GM13976 (cell line): ENCODE data around the gene TNK2.

Source experiments
- DNase-seq: peaks from one replicate; pipeline ENCODE4 v3.0.0; 2012; ENCODE audit warnings: low spot score
- in situ Hi-C: fragments of 300-500 bp; cut with MboI; formaldehyde crosslinking; loops from one replicate; pipeline ENCODE4 v1.12.0; 2022; ENCODE audit warnings: low sequenced_read_pairs, mixed read lengths, inconsistent platforms; ENCODE audit not compliant: unreplicated experiment
- TF ChIP-seq, protein P1 (sequence below): IDR thresholded peaks from 2 replicates; pipeline ENCODE4 v1.5.1; 2012; ENCODE audit warnings: borderline replicate concordance, mild to moderate bottlenecking; ENCODE audit not compliant: insufficient read depth; ENCODE audit errors: extremely low read depth, missing control alignments, control extremely low read depth

The TNK2 gene

DNA sequence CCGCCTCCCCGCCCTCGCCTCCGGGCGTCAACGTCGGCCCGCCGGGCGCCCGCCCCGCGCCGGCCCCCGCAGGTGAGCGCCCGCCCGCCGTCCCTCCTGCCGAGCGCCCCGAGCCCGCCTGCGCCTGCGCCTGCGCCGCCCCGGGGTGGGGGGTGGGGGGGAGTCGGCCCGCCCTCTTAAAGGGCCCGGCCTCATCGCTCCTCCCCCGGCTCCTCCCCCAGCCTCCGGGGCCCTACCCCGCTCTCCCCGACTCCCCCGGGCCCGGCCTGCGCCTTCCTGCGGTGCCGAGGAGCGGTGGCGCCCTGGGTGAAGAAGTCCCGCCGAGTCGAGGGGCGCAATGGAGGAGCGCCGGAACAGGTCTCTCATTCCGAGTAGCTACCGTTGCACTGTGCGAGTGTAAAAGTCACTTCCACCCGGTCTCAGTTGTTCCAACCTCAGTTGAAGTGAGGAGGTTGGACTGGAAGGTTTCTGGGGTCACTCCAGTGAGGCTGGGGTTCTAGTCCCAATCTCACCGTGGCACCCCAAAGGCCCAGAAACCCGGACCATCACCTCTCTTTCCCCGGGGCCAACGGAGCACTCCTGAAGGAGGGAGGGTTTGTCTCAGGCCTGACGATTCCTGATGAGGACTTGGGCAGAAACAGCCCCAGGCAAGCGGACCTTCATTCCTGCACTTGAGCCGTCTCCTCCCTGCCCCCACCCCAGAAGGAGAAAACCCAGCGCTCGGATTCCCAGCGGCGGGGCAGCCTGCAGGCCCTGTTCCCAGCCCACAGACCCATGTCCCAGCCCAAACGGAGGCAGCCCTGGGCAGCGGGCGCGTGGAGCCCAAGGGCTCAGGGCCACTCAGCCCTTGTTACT lies 1.5 kb upstream of the TNK2 start:
- DNase-seq: peak; percentile 99
- in situ Hi-C loops: no loop called here
- TF ChIP-seq, protein P1, sequence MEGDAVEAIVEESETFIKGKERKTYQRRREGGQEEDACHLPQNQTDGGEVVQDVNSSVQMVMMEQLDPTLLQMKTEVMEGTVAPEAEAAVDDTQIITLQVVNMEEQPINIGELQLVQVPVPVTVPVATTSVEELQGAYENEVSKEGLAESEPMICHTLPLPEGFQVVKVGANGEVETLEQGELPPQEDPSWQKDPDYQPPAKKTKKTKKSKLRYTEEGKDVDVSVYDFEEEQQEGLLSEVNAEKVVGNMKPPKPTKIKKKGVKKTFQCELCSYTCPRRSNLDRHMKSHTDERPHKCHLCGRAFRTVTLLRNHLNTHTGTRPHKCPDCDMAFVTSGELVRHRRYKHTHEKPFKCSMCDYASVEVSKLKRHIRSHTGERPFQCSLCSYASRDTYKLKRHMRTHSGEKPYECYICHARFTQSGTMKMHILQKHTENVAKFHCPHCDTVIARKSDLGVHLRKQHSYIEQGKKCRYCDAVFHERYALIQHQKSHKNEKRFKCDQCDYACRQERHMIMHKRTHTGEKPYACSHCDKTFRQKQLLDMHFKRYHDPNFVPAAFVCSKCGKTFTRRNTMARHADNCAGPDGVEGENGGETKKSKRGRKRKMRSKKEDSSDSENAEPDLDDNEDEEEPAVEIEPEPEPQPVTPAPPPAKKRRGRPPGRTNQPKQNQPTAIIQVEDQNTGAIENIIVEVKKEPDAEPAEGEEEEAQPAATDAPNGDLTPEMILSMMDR: no peak

DNA sequence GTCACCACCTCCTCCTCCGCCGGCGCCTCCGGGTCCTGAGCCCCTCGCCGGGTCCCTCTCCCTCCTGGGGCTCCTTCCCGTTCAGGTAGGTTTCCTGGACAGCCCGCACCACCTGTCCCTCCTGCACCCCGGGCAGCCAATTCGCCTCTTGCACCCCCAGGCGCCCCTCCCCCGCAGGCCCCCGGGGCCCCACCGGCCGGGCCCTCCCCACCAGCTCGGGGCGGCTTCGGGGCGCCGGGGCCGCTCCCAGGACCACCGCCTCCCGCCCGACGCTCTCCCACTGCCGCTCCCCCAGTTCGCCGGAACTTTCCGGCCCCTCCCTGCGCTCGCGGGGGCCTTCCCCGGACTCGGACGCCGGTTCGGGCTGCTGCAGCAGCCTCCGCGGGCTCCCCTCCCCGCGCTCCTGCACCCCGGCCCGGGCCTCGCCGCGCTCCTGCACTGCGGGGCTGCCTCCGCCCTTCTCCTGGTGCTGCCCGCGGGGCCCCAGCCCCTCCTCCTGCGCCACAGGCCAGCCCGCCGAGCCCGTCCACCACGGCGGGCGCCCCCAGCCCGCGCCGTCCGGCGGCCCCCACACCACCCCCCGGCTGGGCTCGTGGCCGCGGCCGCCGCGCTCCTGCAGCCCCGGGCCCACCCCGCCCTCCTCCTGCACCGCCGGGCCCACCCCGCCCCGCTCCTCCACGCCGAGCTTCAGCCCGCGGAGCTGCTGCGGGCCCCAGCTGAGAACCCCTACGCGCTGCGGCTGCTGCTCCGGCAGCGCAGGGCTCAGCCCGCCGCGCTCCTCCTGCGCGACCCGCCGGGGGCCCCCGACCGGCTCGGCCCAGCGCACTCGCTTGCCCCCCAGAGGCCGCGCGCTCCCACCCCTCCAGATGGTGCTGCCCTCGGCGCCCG lies 587 bp upstream of the TNK2 start:
- TF ChIP-seq, protein P1: peak; percentile 14
- in situ Hi-C loops: no loop called here
- DNase-seq: peak; percentile 65

DNA sequence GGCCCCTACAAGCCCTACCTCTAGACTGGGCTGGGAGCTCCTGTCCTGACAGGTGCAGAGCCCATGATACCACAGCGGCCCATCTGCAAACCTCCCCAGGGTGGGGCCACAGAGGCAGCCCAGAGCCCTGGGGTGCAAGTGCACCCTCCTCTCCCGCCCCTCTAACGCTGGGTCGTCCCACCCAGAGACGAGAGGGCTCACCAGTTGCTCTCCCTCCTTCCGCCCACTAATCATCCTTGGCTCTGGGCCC lies 742 bp downstream of the TNK2 start:
- no peak for DNase-seq
- in situ Hi-C loops: no loop called here
- TF ChIP-seq, protein P1: no peak

DNA sequence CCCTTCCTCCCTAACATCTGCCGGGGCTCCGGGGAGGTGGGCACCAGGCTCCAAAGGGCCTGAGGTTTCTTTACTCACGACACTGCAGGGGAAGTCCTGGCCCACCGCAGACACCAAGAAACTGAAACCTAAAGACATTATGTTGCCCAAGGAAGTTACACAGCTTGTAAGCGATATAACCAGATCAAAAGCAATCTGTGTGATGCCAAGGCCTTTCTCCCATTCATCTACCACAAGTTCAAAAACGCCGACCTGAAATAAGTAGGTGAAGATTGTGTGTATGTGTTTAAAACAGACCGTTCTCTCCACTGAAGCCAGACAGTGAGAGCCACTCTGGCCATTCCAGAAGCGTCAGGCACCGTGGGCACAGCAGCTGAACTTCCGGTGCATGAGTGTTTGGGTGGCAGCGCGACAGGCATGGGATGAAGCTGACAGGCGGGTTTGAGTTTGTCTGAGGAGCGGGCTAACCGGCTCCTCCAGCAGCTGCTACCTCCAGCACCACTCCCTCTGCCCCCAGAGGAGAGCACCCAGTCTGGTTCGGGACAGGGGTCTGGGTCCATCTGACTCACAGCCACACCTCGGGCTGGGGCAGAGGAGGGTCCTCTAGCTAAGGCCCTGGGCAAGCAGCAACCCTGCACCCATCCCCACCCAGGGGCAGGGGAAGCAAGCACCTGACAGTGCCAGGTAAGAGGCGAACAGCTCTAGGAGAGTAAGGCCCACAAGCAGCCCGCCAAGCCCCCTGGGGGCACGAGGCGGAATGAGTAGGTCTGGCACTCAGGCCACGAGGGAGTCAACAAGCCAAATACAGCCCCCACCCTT lies 1.3 kb downstream of the TNK2 start:
- DNase-seq: peak; percentile 70
- in situ Hi-C loops: no loop called here
- TF ChIP-seq, protein P1: no peak

DNA sequence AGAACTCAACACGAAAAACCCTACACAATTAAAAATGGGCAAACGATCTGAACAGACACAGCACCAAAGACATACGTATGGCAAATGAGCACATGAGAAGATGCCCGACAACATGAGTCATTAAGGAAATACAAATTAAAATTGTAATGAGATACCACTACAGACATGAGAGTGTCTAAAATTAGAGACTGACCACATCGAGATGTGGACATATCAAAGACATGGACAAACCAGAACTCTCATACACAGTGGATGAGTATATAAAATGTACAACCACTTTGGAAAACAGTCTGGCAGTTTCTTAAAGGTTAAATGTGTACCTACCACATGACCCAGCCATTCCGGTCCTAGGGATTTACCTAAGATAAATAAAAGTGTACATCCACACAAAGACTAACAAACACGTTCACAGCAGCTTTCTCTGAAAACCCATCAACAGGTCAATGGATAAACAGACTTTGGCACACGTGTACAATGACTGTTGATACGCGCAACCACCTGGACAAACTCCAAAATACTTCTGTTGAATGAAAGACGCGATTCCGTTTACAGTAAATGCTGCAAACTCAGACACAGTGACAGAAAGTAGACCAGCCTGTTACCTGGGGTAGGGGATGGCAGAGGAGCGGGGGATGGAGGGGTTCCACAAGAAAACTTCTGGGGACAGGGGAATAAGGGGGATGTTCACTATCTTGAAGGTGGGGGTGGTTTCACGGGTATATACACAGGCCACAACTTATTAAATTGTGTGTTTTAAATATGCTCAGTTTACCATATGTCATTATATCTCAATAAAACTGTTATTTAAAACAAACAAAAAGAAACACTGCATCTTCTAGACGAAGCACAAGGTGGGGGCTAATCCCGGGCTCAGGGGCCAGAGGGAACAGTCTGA lies 2.1 kb downstream of the TNK2 start:
- peak; percentile 23 for DNase-seq
- TF ChIP-seq, protein P1: no peak
- in situ Hi-C loops: no loop called here
